Omental fat pad (tissue), 4 donors: ENCODE results near the gene IL37. TPM values are rescaled to one million over a fixed set of nuclear protein-coding genes. Genes with fewer than 3 reads are reported as not detected.
"Not testable (repeated sequence)": the region's sequence is repeated elsewhere in the genome, so short reads cannot be mapped to it uniquely, and the experiment has no call there.

Experiments
- ATAC-seq: fragments of 150-250 bp; one replicate; pipeline ENCODE4 v1.9.1; 2016; ENCODE audit warnings: mild to moderate bottlenecking, moderate library complexity; ENCODE audit not compliant: low FRiP score
- DNase-seq: peaks from one replicate; pipeline ENCODE4 v3.0.0-alpha.2; 2019; ENCODE audit warnings: low spot score
- total RNA-seq, 4 donors: library from RNA; depleted of rRNA; stranded (reverse); fragments of >200 nt; gene quantifications; one replicate each; pipeline ENCODE4 v1.1.0, GENCODE V29; 2016
- TF ChIP-seq, protein P1 (sequence below), 3 donors: fragments of 450-650 bp; IDR thresholded peaks; one replicate each; pipeline ENCODE4 v1.5.1; 2016 to 2017; ENCODE audit warnings: antibody characterized with exemption in 3 of 3, mild to moderate bottlenecking in 3 of 3, moderate library complexity in 2 of 3

IL37 gene
- total RNA-seq, 4 donors from 2014 or later = not detected

DNA sequence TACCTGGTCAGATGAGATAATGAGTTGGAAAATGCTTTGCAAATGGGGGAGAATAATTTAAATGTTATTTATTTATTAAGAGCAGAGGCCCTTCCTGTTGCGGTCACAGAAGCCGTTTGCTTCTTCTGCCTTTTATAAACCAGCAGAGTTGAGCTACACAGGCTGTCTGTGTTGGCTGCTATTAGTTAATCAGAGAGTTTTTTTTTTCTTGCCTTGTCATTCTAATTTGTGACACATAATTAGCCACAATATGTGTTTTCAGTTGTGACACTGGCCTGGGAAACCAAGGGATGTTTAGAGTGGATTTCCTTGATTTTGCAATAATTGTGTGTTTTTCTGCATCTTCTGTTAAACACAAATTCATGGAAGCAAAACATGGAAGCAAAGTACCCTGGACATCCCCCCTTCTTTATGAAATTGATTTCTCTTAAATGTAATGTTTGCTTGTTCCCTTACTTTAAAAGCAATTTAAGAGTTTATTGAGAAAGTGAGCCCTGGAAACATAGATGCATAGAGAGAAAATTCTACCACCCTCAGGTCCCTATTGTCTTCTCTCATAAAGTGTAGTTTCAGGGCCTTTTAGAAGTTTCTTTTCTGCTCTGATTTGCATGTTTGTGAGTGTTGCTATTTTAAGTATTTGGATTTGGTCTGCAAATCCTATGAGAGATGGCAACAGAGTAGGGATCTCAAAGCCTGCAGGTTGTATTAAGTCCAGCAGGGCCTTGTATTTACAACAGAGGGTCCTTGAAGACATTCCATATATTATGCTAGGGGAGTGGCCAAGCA is 22.8 kb upstream of the IL37 start:
- TF ChIP-seq, protein P1, sequence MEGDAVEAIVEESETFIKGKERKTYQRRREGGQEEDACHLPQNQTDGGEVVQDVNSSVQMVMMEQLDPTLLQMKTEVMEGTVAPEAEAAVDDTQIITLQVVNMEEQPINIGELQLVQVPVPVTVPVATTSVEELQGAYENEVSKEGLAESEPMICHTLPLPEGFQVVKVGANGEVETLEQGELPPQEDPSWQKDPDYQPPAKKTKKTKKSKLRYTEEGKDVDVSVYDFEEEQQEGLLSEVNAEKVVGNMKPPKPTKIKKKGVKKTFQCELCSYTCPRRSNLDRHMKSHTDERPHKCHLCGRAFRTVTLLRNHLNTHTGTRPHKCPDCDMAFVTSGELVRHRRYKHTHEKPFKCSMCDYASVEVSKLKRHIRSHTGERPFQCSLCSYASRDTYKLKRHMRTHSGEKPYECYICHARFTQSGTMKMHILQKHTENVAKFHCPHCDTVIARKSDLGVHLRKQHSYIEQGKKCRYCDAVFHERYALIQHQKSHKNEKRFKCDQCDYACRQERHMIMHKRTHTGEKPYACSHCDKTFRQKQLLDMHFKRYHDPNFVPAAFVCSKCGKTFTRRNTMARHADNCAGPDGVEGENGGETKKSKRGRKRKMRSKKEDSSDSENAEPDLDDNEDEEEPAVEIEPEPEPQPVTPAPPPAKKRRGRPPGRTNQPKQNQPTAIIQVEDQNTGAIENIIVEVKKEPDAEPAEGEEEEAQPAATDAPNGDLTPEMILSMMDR (IDR thresholded peaks at IDR 0.05) = no peak
- ATAC-seq (no peak), DNase-seq (no peak)

DNA sequence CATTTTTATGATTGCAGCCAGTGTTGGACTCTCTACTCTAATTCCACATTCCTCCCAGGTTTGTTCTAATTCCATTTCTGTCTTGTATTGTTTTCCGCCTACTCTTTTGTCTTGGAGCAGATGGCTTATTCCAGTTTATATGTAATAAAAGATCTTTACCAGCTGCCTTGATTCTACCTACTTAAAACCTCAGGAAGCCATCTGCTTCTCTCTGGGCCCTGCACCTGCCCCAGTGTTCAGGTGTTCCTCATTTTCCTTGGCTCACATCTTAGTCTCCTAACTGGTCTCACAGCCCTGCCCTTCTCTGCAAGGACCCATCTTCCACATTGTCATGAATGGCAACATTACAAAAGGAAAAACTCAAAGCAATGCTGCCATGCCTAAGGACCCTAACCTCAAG is 21.0 kb upstream of the IL37 start:
- DNase-seq (no peak), ATAC-seq (no peak)
- TF ChIP-seq, protein P1 (IDR thresholded peaks at IDR 0.05) = no peak

DNA sequence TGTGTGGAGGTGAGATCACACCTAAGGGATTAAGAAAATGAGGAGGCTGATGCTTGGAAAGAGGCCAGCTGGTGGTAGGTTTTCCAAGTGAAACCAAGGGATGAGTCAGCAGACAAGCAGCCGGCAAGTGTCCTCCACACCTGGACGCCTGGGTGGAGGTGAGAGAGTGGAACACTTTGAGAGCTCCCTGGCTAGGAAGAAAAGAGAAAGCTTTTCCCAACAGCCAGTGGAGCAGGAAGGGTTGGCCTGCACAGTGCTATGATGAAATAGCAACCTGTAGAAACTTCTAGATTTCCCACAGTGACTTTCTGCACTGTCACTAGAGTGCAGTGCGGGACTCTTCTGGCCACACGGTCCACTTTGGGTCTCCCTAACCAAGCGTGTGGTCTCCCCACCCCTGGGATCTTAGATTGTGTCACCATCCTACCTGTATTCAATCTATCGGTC is 19.6 kb upstream of the IL37 start:
- DNase-seq (no peak), ATAC-seq (no peak)
- TF ChIP-seq, protein P1 (IDR thresholded peaks at IDR 0.05) = no peak

DNA sequence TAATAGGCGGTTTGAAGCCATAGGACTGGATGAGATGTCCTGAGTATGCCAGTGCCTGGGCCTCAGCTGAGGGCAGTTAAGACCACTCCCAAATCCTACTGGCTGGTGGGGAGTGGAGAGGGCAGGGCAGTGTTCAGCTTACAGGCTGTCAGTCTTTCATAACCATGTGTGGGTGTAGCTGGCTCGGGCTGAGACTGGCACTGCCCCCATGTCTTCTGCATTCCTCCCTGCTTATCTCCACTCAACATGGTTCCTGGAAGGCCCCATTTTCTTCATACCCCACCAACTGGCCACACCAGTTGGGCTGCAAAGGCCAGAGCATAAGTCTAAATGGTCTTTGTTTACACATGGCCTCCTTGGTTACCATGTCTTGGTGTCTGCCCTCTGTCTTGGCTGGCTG is 17.2 kb upstream of the IL37 start:
- TF ChIP-seq, protein P1 (IDR thresholded peaks at IDR 0.05) = no peak
- DNase-seq (no peak), ATAC-seq (no peak)

DNA sequence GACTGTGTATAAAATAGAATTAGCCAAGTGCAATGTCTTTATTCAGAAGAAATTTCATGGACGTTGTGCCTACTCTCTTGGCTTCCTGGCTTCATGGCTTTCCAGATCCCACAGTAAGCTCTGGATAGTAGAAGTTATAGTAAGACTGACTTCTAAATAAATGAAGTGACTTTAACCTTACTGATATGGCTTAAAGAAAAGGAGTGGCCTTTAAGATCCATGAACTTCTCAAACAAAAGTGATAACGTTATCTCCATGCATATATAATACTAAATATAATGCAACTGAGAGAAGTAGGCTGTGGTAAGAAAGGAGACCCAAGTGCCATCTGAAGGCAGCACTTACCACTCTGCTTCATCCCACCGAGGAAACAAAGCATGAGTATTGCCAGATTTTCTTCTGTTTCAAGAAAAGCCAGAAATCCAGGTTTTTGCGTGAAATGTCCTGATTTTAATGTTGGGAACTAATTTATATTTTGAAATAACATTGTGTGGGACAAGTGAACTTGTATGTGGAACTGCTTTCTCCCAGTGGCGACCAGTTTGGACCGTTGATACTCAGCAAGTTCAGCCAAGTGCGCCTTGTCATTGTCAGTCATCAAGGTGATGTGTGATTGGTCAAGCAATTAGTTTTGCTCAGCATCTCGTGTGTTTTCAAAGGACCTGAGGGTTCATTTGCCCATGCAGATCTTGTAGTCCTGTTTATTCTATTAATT is 13.9 kb upstream of the IL37 start:
- TF ChIP-seq, protein P1 (IDR thresholded peaks at IDR 0.05) = no peak
- no peak for ATAC-seq
- DNase-seq = no peak

DNA sequence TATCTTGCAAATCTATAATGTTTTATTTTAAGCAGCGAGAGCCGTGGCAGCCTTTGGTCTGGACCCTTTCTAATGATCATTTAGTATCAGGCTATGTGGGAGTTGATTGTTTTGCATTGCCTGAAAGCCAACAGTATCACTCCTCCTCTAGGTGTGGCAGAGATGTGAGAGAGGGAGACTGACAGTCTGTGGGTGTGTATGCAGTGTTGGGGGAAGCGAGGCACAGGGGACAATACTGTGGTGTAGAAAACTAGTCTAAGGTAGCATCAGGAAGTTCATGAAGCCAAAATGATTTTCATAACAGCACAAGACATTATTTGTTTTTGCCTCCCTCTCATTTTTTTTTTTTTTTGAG is 13.4 kb upstream of the IL37 start:
- TF ChIP-seq, protein P1 (IDR thresholded peaks at IDR 0.05) = no peak
- no peak for ATAC-seq

DNA sequence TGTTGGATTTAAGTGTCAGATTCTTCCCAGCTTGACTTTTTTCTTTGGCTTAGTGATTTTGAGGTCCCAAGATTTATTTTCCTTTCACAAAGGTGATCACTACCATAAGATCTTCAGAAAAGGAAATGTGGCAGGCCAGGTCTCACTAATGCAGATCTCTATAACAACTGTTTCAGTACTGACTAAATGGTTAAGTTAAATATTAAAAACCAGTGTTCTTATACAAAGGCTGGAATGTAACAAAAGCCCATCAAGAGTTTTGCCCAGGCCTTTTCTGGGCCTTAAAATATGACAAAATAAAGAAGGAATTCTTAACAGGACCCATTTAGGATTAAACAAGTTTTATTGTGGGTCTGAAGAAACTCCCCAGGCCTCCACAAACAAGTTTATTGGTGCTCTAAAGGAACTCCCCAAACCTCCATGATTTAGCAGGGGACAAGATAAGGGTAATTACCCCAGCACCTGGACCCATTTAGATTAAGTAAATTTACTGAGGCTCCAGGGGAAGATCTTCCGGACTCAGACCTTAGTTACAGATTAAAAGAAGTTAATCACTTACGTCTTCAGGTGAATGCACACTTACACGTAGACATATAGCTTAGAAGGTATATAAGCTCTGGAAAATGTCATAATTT is 9.4 kb upstream of the IL37 start:
- not testable (repeated sequence) for ATAC-seq, DNase-seq

More for the DNA sequence above, 13.4 kb upstream of the IL37 start:
- no peak for DNase-seq
